ENCODE results near the gene ZKSCAN5.

DNA sequence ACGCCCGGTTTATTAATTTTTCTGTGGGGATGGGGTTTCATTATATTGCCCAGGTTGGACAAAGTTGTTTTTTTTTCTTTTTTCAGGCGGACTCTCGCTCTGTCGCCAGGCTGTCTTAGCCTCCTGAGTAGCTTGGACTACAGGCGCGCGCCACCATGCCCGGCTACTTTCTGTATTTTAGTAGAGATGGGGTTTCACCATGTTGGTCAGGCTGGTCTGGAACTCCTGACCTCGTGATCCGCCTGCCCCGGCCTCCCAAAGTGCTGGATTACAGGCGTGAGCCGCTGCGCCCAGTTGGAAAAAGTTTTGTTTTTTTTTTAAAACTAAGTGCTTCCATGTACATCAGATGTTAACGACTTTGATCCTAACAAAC, 3.8 kb upstream of the ZKSCAN5 start:
- TF ChIP-seq, protein P1, sequence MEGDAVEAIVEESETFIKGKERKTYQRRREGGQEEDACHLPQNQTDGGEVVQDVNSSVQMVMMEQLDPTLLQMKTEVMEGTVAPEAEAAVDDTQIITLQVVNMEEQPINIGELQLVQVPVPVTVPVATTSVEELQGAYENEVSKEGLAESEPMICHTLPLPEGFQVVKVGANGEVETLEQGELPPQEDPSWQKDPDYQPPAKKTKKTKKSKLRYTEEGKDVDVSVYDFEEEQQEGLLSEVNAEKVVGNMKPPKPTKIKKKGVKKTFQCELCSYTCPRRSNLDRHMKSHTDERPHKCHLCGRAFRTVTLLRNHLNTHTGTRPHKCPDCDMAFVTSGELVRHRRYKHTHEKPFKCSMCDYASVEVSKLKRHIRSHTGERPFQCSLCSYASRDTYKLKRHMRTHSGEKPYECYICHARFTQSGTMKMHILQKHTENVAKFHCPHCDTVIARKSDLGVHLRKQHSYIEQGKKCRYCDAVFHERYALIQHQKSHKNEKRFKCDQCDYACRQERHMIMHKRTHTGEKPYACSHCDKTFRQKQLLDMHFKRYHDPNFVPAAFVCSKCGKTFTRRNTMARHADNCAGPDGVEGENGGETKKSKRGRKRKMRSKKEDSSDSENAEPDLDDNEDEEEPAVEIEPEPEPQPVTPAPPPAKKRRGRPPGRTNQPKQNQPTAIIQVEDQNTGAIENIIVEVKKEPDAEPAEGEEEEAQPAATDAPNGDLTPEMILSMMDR (conservative IDR thresholded peaks at IDR 0.05 in 1 of 2, IDR thresholded peaks at IDR 0.05 in 1 of 2; ENCODE audit: low read depth in 1 of 2, low read length in 2 of 2), result no peak
- TF ChIP-seq EZH2 (IDR thresholded peaks at IDR 0.05; ENCODE audit: low read length, missing control alignments), result no peak
